ENCODE data around the gene SLC16A11.
"Not testable (repeated sequence)": the region's sequence is repeated elsewhere in the genome, so short reads cannot be mapped to it uniquely, and the experiment has no call there.

The SLC16A11 gene

DNA sequence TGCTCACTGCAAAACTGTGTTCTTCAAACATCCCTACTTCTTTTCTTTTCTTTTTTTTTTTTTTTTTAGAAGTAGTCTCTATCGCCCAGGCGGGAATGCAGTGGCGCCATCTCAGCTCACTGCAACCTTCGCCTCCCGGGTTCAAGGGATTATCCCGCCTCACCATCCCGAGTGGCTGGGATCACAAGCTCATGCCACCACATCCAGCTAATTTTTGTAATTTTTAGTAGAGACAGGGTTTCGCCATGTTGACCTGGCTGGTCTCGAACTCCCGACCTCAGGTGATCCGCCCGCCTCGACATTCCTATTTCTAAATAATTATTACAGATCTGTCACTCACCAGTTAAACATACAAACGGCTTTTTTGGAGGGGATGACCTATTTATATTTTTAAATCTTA lies 32.5 kb downstream of the SLC16A11 start:
- H3K4me3 ChIP-seq (ENCODE audit: low read depth, low read length): peak overlapping the region; percentile 76

DNA sequence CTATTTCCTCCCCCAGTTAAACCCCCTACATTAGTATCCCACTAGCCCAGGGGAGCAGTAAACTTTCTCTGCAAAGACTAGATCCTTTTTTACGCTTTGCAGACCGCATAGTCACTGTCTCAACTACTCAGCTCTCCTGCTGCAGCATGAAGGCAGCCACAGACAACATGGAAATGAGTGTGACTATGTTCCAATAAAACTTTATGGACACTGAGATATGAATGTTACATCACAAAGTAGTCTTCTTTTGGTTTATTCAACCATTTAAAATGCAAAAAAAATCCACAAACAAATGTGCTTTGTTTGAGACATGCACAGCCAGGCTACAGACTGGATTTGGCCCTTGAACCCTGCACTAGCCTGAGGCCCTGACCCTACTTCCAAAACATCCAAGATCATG lies 33.4 kb downstream of the SLC16A11 start:
- H3K4me3 ChIP-seq (ENCODE audit: low read depth, low read length): no peak overlapping the region

DNA sequence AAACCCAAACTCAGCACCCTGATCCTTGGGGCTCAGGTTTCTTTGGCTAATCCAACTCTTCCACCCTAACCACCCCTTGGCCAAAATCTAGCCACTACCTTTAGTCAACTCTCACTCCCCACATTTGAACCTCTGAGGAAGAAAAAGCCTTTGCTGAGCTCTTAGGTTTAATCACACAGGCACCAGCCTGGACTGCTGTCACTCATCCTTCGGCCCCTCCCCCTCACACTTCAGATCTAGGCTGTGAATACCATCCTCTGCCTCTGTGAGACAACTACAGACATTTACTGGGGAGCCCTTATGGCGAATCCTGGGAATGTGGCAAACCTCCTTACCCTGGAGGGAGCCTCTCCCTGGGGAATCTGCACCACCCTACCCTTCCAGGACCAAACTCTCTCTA lies 36.7 kb downstream of the SLC16A11 start:
- H3K4me3 ChIP-seq (ENCODE audit: low read depth, low read length): no peak overlapping the region

DNA sequence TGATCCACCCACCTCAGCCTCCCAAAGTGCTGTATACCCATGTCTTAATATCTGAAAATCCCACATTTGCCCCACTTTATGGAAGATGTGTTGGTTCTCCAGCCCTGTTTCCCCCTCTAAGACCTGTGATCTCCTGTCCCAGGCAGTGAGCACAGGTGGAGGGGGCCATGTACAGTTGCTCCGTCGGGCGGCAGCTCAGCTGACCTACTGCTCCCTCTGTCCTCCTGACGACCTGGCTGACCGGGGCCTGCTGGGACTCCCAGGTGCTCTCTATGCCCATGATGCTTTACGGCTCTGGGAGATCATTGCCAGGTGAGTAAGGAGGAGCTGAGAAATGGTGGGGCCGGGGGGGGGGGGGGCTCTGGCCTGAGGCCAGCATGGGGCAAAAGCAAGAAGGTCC lies 38.2 kb downstream of the SLC16A11 start:
- H3K4me3 ChIP-seq (ENCODE audit: low read depth, low read length): no peak overlapping the region

DNA sequence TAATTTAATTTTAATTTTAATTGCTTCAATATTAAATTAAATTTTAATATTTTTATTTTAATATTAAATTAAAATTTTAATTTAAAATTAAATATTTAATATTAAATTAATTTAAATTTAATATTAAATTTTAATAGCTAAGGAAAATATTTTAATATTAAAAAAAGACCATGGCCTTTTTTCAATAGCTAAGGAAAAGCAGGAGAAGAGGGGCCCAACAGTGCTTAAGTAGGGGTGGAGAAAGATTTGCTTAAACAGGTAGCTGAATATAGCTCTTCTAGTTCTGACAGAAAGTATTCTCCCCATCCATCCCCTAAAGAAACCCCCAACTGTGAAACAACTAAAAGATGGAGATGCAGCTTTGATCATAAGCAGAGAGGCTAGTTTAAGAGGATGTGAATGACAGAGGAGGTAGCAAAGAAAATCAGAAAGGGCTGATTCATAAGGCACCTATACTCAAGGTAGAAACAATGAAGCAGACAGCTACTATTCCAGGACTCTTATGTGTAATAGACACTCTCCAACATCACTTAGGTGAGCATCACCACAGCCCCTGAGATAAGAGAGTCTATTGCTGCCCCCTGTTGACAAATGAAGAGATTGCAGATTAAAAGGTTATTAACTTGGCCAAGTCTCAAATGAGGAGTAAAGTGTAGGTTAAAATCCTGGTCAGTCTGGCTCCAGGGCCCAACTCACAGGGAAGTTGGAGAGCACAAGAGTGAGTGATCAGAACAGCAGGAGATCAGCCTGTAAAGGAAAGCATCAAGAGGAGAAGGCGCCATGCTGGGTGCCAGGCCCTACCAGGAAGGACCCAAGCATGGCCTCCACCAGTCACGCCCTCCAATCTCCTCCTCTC lies 39.3 kb downstream of the SLC16A11 start:
- no peak overlapping the region for H3K4me3 ChIP-seq (ENCODE audit: low read depth, low read length)

DNA sequence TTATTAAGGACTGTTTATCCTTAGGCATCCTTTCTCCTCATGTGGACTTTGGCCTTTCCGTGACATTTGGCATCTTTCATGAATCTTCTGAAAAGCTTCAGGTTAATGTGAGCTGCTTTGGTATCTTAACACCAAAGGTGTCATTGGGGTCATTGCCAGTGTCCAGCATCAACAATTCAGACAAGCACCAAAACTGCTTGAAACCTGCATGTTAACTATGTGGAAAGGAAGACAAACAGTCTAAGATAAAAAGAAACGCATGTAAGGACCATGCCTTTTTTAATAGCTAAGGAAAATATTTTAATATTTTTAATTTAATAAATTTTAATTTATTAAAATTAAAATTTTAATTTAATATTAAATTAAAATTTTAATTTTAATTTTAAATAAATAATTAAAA lies 40.1 kb downstream of the SLC16A11 start:
- H3K4me3 ChIP-seq (ENCODE audit: low read depth, low read length): no peak overlapping the region

DNA sequence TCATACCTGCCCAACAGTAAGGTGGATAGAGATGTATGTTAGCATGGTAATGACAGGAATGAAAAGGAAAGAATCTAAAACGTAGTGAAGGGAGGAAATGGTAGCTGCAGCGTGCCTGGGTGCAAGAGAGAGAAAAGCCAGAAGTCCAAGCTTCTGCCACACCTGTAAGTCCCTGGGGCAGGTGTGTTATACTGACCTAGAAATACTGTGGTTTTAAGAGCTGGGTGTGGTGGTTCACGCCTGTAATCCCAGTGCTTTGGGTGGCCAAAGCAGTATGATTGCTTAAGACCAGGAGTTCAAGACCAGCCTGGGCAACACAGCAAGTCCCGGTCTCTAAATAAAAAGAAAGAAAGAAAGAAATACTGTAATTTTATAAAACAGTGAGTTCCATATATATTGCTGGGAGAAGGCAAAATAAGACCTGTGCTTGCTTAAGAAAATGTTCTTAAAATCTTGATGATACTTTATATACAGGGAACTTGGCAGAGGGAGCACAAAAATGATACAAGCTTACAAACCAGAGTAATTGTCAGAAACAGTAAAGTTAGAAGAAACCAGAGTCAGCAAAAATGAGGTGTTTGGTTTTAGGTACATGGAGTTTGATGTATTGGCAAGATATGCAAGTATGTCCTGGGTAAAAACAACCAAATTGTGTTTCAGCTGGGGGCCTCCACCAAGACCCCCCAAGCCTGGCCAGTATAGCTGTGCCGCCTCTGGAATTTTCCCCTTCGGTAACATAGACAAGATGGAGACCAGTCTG lies 41.4 kb downstream of the SLC16A11 start:
- H3K4me3 ChIP-seq (ENCODE audit: low read depth, low read length): no peak overlapping the region

DNA sequence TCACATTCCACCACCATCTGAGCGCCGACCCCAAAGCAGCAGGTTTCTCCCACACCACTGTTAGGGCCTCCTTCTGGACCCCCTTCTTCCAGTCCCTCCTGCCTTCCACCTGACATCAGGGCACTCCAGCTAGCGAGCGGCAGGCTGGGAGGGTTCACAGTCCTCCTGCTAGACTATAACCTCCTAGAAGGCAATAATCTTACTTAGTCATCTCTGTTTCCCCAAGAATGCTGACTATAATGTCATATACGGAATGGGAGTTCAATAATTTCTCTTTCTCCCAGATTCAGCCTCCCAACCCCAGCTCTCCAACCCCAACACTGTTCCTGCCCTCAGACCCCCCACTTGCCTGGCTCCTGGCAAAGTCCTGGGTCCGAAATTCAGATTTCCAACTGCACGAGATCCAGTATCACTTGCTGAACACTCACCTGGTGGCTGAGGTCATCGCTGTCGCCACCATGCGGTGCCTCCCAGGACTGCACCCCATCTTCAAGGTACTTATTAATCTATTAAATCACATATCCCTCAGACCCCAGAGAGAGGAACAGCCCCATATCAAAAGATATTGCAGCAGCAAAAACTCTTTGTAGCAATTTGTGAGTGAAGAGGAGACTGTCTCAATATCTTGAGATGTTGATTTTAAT lies 42.5 kb downstream of the SLC16A11 start:
- no peak overlapping the region for H3K4me3 ChIP-seq (ENCODE audit: low read depth, low read length)

DNA sequence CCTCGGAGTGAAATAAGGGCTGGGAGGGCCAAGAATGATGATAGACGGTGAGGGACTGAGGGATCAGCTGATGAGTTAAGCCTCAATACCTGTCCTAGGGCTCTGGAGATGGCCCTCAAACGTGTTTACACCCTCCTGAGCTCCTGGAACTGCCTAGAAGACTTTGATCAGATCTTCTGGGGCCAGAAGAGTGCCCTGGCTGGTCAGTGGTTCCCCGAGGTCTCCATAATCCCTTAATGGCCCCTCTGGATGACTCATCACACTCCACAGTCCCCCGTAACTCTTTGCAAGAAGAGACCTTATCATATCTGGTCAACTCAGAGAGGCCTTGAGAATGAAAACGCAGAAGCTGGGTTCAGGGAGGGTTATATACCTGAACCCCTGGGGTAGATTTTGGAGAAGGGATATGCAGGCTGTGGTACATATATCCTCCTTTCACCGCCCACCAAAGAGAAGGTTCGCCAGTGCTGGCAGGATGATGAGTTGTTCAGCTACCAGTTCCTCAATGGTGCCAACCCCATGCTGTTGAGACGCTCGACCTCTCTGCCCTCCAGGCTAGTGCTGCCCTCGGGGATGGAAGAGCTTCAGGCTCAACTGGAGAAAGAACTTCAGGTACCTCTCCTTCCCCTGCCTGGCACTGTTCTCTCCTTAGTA lies 44.9 kb downstream of the SLC16A11 start:
- no peak overlapping the region for H3K4me3 ChIP-seq (ENCODE audit: low read depth, low read length)

DNA sequence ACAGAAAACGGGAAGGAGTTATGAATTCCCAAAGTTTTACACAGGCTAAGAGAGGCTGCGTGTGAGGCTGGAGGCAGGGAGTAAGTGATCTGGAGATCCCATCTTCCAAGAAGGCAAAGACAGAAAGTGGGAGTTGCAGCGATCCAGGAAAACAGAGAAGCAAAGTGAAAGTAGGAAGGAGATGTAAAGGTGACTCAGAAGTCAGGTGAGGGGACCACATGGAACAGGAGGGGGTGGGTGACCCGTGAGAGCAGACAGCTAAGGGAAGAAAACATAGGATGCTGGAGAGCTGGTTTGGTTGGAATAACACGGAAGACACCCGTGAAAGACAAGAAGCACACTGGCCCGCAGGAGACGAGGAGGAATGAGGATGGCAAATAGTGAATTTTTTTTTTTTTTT lies 46.7 kb downstream of the SLC16A11 start:
- no peak overlapping the region for H3K4me3 ChIP-seq (ENCODE audit: low read depth, low read length)

DNA sequence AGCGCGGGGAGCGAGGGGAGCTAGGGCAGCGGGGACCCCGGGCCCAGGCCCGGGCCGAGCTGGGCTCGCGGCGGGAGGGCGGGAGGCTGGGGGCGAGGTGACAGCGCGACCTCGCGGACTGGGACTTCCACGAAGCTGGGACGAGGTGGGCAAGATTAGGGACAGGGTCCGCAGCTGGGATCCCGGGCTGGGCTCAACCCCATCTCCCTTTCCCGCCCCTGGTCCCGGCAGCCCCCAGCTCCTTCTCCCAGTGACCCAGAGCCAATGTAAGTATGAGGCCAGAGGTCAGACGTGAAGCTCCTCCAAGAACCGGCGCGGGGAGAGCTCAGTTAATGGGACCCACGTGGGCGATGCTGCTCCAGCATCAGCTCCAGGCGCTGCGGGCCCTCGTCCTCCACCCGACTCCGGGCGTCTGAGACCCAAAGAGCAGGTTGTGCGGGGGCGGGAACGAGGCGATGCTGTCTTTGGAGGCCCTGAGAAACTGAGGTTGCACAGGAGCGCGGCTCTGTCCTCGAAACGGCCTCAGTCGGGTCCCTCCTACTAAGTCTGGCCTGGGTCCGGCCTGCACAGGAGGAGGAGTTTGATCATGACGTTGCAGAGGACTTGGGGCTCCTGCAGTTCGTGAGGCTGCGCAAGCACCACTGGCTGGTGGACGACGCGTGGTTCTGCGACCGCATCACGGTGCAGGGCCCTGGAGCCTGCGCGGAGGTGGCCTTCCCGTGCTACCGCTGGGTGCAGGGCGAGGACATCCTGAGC lies 47.5 kb downstream of the SLC16A11 start:
- H3K4me3 ChIP-seq (ENCODE audit: low read depth, low read length): peak overlapping the region; percentile 31

DNA sequence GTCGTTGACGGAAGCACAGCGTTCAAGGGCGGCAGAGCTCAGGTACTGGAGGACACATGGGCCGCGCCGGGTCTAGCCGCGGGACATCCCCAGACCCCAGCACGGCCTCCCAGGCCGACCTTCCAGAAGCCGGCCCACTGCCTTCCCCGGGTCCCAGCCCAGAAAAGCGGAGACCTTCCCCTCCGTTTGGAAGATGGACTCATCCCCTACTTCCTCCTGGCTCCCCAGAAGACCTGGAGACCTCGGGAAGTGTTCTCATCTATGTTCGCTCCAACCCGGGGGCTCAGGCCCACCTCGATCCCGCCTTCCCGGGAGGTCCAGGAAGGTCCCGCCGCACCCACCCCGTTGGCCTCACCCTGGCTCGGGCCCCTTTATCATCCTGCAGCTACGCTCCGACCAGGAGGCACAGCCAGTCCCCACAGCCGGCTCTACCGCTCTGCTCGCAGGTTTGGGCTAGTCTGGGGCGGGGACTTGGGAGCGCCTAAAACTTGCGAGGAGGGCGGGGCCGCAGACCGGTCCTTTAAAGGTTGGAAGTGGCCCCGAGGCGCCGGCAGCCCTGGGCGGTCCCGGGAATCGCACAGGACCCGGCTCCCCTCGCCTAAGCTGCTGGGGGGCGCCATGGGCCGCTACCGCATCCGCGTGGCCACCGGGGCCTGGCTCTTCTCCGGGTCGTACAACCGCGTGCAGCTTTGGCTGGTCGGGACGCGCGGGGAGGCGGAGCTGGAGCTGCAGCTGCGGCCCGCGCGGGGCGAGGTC lies 48.2 kb downstream of the SLC16A11 start, which contains the start of gene ALOX12:
TSS of gene ALOX12 (plus strand) at position 550 of the 756 bp plus-strand sequence. CDS start at position 619, 69 bp downstream.
- H3K4me3 ChIP-seq (ENCODE audit: low read depth, low read length): peak within 1 kb of the TSS; percentile 31

DNA sequence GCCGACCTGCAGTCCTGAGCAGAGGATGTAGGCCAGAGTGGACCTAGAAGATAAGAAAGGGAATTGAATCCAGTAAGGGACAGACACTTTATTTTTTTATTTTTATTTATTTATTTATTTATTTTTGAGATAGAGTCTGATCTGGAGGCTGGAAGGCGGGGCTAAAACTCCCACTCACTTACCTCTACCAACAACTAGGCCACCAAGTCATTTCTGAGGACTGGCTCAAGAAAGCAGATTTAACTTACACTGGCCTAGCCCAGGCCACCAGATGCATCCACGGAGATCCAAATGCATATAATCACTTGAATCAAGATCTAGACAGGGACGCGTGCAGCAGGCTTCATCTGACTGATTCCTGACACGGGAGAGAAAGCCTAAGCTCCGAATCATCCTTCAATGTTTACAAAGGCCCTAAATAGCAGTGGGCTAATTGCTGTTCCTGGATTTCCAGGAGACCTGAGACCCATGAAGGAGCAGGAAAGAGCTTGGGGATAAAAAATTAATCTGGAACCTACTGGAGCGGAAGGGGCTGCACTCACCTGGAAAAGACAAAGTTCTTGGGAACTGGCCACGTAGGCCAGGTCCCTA lies 49.1 kb downstream of the SLC16A11 start:
- H3K4me3 ChIP-seq (ENCODE audit: low read depth, low read length): no peak overlapping the region

DNA sequence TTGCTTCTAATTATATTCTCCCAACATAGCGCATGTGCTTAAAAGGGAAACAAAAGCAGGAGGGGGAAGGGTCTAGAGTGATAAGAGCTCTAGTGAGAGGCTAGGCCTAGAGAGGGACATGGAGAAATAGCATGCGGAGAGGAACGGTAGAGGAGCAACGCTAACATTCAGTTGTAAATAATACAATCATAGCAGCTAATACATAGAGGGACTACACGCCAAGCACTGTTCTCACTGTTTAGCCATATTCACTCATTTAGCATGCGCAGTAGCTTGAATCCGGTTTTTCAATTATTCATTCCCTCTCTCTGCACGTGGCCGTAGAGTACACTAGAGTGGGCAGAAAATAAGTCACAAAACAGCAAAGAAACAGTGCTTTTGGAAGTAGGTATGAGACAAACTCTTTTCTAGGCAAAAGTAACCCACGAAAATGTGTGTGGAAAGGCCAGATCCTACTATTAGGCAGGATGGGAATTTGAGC lies 49.7 kb downstream of the SLC16A11 start:
- H3K4me3 ChIP-seq (ENCODE audit: low read depth, low read length): no peak overlapping the region

DNA sequence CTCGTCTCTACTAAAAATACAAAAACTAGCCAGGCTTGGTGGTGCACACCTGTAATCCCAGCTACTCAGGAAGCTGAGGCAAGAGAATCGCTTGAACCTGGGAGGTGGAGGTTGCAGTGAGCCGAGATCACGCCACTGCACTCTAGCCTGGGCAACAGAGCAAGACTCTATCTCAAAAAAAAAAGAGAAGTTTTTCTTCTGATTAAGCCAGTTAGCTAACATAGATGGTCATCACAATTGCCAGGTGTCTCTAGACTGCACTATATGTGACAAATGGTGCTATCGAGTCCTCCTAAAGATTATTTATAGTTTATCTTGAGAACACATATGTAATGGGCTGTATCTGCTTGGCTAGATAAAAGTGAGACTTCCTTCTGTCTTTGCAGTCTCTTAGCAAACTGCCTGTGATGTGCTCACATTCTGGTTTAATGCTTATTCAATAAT lies 50.3 kb downstream of the SLC16A11 start:
- not testable (repeated sequence) for H3K4me3 ChIP-seq (ENCODE audit: low read depth, low read length)

Measured in iPS-11a (cell line).